ENCODE data around the gene TBC1D14. TPM values are rescaled to one million over a fixed set of nuclear protein-coding genes. Genes with fewer than 3 reads are reported as not detected.
"Not testable (repeated sequence)": the region's sequence is repeated elsewhere in the genome, so short reads cannot be mapped to it uniquely, and the experiment has no call there.

TBC1D14 gene
- total RNA-seq, 1 experiment from 2014 or later = 58.4 TPM

DNA sequence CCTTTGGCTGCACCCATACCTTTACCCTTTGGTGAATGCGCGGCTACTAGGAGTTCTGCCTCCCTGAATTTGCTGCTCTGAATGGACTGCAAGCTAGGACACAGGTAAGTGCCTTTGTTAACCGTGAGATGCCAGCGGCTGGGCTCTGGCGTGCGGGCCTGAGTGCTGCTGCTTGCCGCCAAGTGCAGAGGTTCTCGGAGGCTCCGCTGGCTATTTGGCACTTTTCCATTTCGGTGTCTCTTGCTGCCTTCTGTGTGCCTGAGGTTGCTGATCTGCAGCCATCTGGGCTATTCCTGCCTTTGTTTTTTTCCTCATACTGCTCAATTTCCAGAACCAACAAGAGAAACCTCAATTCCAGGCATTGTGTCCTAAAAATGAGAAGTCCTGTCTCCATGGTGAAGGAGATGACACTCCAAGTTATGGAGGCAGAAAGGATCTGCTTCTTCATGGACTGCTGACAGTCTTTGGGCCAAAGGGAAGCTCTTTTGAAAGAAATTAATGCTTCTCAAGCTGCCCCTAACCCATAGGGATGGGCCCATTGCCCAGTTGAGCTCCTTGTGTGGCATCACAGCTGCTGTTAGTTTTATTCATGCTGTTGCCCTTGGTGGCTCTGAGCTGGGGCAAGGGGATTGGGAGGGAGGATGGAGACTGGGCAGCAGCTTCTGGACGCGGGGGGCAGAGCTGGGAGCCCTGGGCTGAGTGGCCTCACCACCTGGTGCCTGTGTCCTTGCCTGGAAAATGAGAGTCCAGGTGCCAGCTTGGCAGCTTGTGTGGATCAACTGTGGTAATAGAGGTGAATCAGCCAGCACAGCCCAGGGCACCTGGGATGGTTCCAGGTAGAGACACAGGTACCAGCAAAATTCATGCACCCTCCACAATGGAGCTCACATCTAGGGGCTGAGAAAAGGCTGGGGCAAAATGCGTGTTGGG, 3.8 kb upstream of the TBC1D14 start:
- DNase-seq (ENCODE audit: low spot score) = peak; percentile 92
- in situ Hi-C loops (cut with HindIII; ENCODE audit: low sequenced_read_pairs) = loop anchor here (10.0 kb wide), 1 partner anchor 59 kb away; no protein-coding TSS in a partner anchor

GRCh38 chr4:6906486-6906885, 3.1 kb upstream of the TBC1D14 start:
- in situ Hi-C loops (cut with HindIII; ENCODE audit: low sequenced_read_pairs) = loop anchor here (10.0 kb wide), 1 partner anchor 58 kb away; no protein-coding TSS in a partner anchor
- not testable (repeated sequence) for DNase-seq (ENCODE audit: low spot score)

DNA sequence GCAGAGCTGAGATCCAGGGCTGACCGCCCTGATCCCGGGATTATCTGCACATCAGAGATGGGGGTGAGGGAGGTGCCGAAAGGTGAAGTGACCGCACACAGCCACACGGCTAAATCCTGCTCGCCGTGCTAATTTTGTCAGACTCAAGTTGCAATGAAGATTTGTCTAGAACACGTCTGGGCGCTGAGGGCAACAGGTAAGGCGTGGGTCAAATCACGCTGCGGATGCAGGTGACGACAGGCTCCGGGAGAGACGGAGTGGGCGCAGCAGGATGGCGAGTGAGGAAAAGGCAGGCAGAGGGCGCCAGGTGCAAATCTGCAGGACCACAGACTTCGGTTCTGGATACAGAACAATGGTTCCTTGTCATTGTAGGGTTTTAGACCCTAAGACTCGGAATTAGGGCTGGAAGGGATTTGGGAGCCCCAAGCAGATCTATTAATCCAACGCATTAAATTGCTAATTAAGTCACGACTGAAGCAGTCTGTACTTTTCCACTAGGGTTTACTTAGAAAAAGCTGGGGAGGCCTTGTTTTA, 1.9 kb upstream of the TBC1D14 start:
- no peak for DNase-seq (ENCODE audit: low spot score)
- in situ Hi-C loops (cut with HindIII; ENCODE audit: low sequenced_read_pairs) = loop anchor here (10.0 kb wide), 1 partner anchor 57 kb away; no protein-coding TSS in a partner anchor

- in situ Hi-C loops (cut with HindIII; ENCODE audit: low sequenced_read_pairs) = loop anchor here (10.0 kb wide), 1 partner anchor 56 kb away; no protein-coding TSS in a partner anchor
- DNase-seq (ENCODE audit: low spot score) = no peak
Observed at GRCh38 chr4:6908432-6909112, 1.1 kb upstream of the TBC1D14 start.

DNA sequence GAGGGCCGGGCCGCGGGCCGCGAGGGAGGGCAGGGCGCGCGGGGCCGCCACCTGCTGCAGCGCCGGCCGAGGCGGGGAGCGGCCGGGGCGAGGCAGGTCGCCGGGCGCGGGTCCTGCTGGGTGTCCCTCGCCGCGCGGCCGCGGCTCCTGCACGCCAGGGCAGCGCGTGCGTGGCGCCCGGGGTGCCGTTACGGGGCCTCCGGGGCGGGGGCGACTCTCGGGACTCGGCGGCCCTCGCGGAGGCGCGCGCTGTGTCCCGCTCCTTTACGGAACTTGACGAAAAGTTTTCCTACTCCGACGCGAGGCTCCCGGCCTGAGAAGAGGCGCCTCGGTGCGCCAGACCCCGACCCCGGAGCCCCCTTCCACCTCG, 329 bp downstream of the TBC1D14 start:
- in situ Hi-C loops (cut with HindIII; ENCODE audit: low sequenced_read_pairs) = loop anchor here (10.0 kb wide), 1 partner anchor 55 kb away; no protein-coding TSS in a partner anchor
- no peak for DNase-seq (ENCODE audit: low spot score)

DNA sequence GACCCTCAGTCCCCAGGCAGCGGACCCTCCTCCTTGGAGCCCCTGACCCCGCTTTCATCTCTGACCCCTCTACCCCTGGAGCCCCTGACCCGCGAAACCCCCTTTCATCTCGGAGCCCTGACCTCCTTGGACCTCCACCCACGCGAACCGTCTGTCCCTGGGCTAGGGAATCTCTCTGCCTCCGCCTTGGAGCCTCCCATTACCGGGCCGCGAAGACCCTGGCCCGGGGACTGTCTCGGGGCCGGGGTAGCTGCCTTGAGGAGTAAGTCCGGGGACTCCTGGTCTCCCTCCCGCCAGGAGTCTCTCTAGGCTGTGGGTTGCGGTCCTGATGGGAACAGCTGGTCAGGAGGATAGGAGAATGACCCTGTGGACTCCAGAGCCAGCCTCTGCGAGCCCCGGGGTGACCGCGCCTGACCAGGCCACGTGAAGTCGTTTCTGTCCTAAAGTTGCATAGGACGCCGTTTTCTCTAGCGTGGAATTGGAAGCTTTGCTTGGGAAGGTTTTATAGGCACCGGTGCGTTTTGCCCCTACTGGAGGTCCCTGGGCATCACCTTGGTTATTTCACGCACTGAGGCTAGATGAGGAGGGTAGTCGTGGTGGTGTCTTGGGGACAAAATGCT, 824 bp downstream of the TBC1D14 start:
- in situ Hi-C loops (cut with HindIII; ENCODE audit: low sequenced_read_pairs) = no loop called here
- no peak for DNase-seq (ENCODE audit: low spot score)

DNA sequence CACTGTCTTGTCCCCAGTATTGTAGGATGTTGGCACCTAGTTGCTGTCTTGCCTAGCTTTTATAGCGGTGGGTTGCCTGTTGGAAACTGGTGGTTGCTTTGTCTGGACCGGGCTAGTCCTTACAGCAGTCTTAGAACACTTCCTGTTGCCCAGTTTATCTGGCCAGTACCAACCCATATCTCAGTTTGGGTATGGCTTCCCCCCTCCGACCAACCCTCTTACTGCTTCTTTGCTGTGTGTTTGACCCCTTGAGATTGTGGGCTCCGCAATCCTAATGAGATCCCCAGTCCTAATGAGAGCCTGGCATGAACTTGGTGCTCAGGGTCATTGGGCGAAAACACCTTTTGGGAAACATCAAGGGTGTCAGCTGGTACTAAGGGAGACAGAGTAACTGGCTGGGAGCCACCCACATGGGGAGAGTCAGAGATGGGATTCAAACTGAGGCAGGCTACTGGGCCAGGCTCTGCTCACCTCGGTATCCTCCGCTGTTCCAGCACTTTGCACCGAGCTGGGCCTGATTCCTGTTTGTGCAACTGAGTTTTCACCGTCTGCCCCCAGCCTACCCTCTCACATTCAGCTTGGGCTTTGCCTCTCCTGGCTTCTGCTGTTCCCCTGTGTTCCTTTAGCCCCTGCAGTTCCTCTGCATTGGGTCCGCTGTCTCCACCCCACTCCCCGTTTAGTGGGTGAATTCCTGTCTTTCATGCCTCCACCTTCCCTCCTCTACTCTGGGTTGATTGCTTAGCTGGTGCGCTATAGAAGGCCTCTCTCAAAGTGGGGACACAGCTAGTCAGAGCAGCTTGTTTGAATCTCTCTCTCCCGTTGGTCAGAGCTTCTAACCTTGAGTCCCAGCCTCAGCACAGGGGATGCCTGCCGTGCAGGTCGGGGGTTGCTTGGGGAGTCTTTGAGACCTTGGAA, 1.6 kb downstream of the TBC1D14 start:
- DNase-seq (ENCODE audit: low spot score) = no peak
- in situ Hi-C loops (cut with HindIII; ENCODE audit: low sequenced_read_pairs) = no loop called here

DNA sequence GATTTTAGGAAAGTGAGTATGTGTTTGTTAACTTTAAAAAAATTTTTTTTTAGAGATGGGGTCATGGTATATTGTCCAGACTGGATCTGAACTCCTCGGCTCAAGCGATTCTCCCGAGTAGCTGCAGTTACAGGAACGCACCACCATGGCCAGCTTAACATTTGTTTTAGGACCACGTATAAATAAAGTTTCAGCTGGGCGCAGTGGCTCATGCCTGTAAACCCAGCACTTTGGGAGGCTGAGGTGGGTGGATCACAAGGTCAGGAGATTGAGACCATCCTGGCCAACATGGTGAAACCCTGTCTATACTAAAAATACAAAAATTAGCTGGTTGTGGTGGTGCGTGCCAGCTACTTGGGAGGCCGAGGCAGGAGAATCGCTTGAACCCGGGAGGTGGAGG, 2.3 kb downstream of the TBC1D14 start:
- DNase-seq (ENCODE audit: low spot score); in situ Hi-C loops (cut with HindIII; ENCODE audit: low sequenced_read_pairs): not testable (repeated sequence)

GRCh38 chr4:6912441-6912840, 2.8 kb downstream of the TBC1D14 start:
- in situ Hi-C loops (cut with HindIII; ENCODE audit: low sequenced_read_pairs) = no loop called here
- no peak for DNase-seq (ENCODE audit: low spot score)

DNA sequence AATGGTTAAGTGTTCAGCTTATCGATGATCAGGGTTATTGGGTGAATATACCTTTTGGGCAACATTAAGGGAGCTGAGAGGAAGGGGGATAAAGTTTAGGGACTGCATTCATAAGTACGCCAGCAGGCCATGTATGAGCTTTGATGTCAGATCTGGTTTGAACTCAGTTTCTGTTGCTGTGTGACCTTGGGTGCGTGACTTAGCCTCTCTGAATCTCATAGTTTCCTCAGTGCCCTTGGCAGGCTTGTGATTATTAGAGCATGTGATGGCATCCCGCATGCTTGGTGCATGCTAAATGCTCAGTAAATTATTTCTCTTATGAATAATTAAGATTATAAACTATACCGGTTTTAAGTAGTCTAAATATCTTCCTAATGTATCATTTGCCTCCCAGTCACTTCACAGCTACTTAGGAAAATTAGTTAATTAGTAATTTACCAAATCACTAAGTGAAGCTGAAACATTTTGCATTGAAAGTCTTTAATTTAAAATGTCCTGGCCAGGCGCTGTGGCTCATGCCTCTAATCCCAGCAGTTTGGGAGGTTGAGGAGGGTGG, 3.8 kb downstream of the TBC1D14 start:
- in situ Hi-C loops (cut with HindIII; ENCODE audit: low sequenced_read_pairs) = no loop called here
- DNase-seq (ENCODE audit: low spot score) = no peak

GRCh38 chr4:6914448-6914847, 4.8 kb downstream of the TBC1D14 start:
- DNase-seq (ENCODE audit: low spot score) = no peak
- in situ Hi-C loops (cut with HindIII; ENCODE audit: low sequenced_read_pairs) = no loop called here

GRCh38 chr4:6915041-6916005, 5.7 kb downstream of the TBC1D14 start:
- in situ Hi-C loops (cut with HindIII; ENCODE audit: low sequenced_read_pairs) = no loop called here
- no peak for DNase-seq (ENCODE audit: low spot score)

- no peak for DNase-seq (ENCODE audit: low spot score)
- in situ Hi-C loops (cut with HindIII; ENCODE audit: low sequenced_read_pairs) = no loop called here
Observed at GRCh38 chr4:6916069-6916586, 6.5 kb downstream of the TBC1D14 start.

DNA sequence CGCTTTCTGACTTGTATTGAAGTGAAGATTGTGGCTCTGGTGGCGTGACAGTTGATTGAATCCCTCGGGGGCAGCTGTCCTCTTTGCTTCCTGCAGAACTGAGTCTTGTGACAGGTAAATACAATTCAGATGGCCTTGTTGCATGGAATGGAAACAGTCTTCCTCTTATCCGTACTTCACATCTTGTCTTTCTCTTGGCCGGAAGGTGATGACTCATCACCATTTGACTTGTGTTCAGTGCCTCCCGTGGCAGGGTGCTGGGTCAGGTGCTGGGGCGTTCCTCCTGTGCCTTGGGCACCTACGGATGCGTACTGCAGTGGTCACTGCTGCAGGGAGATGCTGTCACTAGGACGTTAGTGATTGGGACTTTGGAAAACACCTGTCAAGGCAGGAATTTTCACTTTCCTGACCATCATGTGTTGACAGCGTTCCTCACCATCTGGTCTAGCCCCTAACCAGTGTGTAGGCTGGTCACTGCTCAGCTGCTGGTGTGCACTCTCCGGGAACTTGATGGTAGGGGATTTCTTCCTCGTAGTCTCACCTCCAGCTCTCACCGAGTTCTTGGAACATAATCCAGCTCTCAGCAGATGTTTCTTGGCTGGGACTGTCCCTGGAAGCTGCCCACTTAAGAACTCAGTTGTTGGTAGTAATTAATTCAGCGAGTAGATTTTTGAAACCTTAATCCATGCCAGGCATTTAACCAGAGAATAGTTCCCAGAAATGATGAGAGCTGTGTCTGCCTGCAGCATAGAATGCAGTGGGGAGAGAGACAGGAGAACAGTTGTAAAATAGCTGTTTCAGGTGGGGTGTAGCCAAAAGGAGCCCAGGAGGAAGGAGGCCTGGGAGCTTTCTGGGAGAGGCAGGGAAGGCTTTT, 7.2 kb downstream of the TBC1D14 start:
- in situ Hi-C loops (cut with HindIII; ENCODE audit: low sequenced_read_pairs) = no loop called here
- DNase-seq (ENCODE audit: low spot score) = no peak

DNA sequence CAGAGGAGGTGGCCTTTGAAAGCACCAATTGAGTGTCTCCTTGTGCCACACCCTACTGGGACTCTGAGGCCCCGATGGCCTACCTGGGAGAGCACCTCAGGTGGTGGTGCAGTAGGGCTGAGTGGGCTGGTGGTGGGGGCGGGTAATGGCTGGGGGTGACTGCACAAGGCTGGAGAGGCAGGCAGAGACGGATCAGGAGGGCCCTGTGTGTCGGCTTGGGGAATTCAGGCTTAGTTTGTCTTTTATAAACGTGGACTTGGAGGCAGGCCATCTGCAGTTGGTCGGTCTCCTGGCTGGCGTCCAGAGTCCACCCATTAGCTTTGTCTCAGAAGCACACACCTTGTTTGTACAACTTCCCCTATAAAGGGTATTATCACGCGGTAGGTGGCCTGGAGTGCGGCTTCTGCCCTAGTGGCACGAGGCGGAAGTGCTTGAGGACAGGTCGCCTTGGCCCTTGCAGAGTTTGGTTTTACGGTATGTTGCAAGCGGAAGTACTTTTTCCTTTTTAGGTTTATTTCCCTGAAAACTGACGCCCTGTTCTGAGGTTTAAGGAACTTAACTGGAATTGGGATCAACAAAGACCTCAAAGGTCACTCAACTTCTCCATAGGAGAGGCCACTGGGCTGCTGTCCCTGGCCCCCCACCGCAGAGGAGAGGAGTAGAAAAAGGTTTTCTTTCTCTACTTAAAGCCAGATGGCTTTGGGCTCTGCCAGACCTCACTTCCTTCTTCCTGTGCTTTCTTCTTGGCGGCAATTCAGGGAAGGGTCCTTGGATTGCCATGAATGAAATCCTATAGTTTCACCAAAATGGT, 8.0 kb downstream of the TBC1D14 start:
- in situ Hi-C loops (cut with HindIII; ENCODE audit: low sequenced_read_pairs) = no loop called here
- DNase-seq (ENCODE audit: low spot score) = no peak

Measured in G401 (cell line).